Measurements from ENCODE around the gene ATXN3. TPM values are rescaled to one million over a fixed set of nuclear protein-coding genes. Genes with fewer than 3 reads are reported as not detected.

Gene ATXN3
- 100 to 1,000 TPM in 3 of 4 donors, 10 to 100 TPM in 1; 47.5 to 166 (median 121) TPM for total RNA-seq

- Histone ChIP-seq H3K4me3 (peak within 1 kb of the TSS; percentile 77 to 81), H3K27ac (peak within 1 kb of the TSS; percentile 96 to 98), H3K9me3 (no peaks in the 10 kb centered on the region), H3K4me1 (peaks cover 5 to 11% of the 10 kb centered on the region in 2 donors), H3K27me3 (no peaks in the 10 kb centered on the region), H3K36me3 (no peaks in the 10 kb centered on the region)
- TF ChIP-seq POLR2A (IDR thresholded peaks at IDR 0.05) (peak; percentile 49 to 65), CTCF (IDR thresholded peaks at IDR 0.05) (peak; percentile 78 to 85 (median 80))
- intact Hi-C loops (cut with DNase I; ENCODE audit: low total_unique reads), result no loop called here
- peak; percentile 95 to 98 for DNase-seq
Observed at GRCh38 chr14:92106143-92106926, at the start of gene ATXN3. ATXN3 (minus strand) TSS chr14:92106582; CDS start chr14:92106552, 30 bp downstream.

GRCh38 chr14:92154283-92154942, 48.0 kb upstream of the ATXN3 start:
- Histone ChIP-seq H3K9me3 (no peaks in the 10 kb centered on the region), H3K36me3 (no peaks in the 10 kb centered on the region), H3K27me3 (no peaks in the 10 kb centered on the region), H3K27ac (no peak overlapping the region), H3K4me3 (no peak overlapping the region), H3K4me1 (no peaks in the 10 kb centered on the region)
- DNase-seq, result no peak
- no peak for TF ChIP-seq CTCF (IDR thresholded peaks at IDR 0.05)
- no peak for TF ChIP-seq POLR2A (IDR thresholded peaks at IDR 0.05)
- intact Hi-C loops (cut with DNase I; ENCODE audit: low total_unique reads), result no loop called here

GRCh38 chr14:92153581-92153980, 47.2 kb upstream of the ATXN3 start:
- H3K36me3 ChIP-seq, result no peaks in the 10 kb centered on the region
- H3K27me3 ChIP-seq, result no peaks in the 10 kb centered on the region
- TF ChIP-seq POLR2A (IDR thresholded peaks at IDR 0.05) (no peak), CTCF (IDR thresholded peaks at IDR 0.05) (no peak)
- H3K4me3 ChIP-seq, result no peak overlapping the region
- intact Hi-C loops (cut with DNase I; ENCODE audit: low total_unique reads), result no loop called here
- no peak overlapping the region for H3K27ac ChIP-seq
- no peaks in the 10 kb centered on the region for H3K9me3 ChIP-seq
- no peaks in the 10 kb centered on the region for H3K4me1 ChIP-seq
- no peak for DNase-seq

- no peaks in the 10 kb centered on the region for H3K9me3 ChIP-seq
- no peak overlapping the region for H3K4me3 ChIP-seq
- H3K36me3 ChIP-seq, result no peaks in the 10 kb centered on the region
- DNase-seq, result no peak
- H3K4me1 ChIP-seq, result no peaks in the 10 kb centered on the region
- no peaks in the 10 kb centered on the region for H3K27me3 ChIP-seq
- no peak for TF ChIP-seq POLR2A (IDR thresholded peaks at IDR 0.05)
- no peak for TF ChIP-seq CTCF (IDR thresholded peaks at IDR 0.05)
- H3K27ac ChIP-seq, result no peak overlapping the region
- intact Hi-C loops (cut with DNase I; ENCODE audit: low total_unique reads), result no loop called here
Observed at GRCh38 chr14:92144708-92145107, 38.3 kb upstream of the ATXN3 start.

GRCh38 chr14:92143962-92144361, 37.6 kb upstream of the ATXN3 start:
- Histone ChIP-seq H3K4me3 (no peak overlapping the region), H3K4me1 (no peaks in the 10 kb centered on the region), H3K27ac (no peak overlapping the region), H3K36me3 (no peaks in the 10 kb centered on the region), H3K9me3 (no peaks in the 10 kb centered on the region), H3K27me3 (no peaks in the 10 kb centered on the region)
- DNase-seq, result no peak
- TF ChIP-seq CTCF (IDR thresholded peaks at IDR 0.05), result no peak
- no peak for TF ChIP-seq POLR2A (IDR thresholded peaks at IDR 0.05)
- intact Hi-C loops (cut with DNase I; ENCODE audit: low total_unique reads), result no loop called here
